A549 treated with CORT108297 at 1 μM for 4 hours (cell line): Measurements from ENCODE around the gene PRKG1. TPM values are rescaled to one million over a fixed set of nuclear protein-coding genes. Genes with fewer than 3 reads are reported as not detected.

ENCODE experiments used
- total RNA-seq: library from RNA; stranded (reverse); fragments of 200-300 nt; extraction: Qiagen RNA extraction; gene quantifications from 5 replicates; pipeline ENCODE4 v1.2.3, GENCODE V29; 2022

The PRKG1 gene
- total RNA-seq, result 0.01 TPM in 3 of 5 replicates, not detected in the others

DNA sequence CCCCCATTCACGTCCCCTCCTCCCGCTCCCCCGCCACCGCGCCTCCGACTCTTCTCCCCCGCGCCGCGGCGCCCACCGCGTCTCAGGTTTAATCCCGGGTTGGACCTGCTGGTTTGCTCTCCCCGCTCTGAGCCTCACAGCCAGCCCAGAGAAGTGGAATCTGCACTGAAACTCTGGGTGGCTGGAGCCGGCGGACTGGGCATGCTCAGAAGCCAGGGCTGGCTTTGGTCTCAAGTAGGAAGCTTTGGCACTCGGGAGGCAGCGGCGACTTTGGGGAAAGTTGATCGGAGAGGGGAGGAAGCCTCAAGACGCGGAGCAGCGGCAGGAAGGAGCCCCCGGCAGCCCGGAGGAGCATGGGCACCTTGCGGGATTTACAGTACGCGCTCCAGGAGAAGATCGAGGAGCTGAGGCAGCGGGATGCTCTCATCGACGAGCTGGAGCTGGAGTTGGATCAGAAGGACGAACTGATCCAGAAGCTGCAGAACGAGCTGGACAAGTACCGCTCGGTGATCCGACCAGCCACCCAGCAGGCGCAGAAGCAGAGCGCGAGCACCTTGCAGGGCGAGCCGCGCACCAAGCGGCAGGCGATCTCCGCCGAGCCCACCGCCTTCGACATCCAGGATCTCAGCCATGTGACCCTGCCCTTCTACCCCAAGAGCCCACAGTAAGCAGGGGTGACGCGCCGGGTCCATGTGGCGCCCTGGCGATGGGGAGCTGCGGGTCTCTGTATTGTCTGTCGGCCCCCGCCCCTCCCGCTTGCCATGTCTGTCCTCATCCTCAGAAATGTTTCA, at the start of gene PRKG1:
PRKG1 (plus strand) TSS at position 250 of the 791 bp plus-strand sequence.

DNA sequence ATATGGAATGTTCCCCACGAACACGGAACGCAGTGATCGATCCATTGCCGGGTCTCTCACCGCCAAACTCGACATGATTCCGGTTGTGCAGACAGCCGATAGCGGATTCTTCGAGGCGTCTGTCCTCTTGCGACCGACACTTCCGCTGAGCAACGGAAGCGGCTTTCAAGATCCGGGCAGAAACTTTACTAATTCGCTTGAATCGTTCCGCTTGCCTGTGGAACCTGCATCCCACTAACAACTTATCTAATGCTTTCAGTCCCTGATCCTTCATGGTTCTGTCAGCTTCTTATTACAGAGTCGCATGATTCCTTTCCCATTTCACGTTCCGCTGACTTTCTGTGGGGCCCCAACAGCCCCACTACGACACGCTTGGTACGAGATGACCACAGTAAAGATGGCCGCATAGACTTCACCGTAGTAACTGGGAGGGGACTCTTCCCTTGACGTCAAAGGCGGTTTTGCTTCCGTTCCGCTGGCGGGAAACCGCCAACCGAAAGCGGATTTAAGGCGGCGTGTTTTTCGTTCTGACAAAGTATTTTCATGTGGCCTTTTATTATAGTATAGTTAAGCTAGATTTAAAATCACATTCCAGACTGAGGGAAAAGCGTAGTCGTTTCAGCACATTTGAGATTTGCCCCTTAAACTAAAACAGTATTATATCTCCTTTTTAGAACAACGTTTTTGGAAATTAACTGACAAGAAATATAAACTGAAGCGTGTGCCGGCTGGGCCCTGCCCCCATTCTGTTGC, 625.4 kb downstream of the PRKG1 start, which contains the start of gene CSTF2T:
CSTF2T (minus strand) TSS at position 121 of the 753 bp plus-strand sequence; CDS start at position 75, 46 bp downstream.

DNA sequence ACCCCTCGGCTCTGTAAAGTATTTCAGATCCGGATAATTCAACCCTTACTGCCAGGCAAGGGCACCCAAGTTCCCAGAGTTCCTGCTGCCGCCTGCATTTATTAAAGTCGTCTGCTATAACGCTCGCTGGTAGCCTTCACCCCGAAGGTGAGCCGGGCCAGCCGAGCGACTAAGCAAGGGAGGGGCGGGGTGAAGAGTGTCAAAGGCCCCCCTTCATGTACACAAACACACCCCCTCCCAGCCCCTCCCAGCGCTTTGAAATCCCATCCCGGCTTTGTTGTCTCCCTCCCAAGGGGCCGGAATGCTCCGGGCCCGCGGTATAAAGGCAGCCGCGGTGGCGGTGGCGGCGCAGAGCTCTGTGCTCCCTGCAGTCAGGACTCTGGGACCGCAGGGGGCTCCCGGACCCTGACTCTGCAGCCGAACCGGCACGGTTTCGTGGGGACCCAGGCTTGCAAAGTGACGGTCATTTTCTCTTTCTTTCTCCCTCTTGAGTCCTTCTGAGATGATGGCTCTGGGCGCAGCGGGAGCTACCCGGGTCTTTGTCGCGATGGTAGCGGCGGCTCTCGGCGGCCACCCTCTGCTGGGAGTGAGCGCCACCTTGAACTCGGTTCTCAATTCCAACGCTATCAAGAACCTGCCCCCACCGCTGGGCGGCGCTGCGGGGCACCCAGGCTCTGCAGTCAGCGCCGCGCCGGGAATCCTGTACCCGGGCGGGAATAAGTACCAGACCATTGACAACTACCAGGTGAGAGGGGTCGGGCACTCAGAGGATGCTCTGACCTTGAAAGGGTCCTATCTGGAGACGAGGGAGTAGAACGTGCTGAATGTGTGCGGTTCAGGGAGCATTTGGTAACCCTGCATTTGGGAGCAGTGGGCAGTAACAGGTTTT, 1239.9 kb downstream of the PRKG1 start, which contains the start of gene DKK1:
DKK1 (plus strand) TSS at position 349 of the 889 bp plus-strand sequence; CDS start at position 503, 154 bp downstream.

Other genes with a start within 250 kb of the PRKG1 start
- 0.01 TPM in 1 of 5 replicates, not detected in the others for gene A1CF, start 188.9 kb upstream of the PRKG1 start, total RNA-seq